ENCODE data around the gene KCNJ10. TPM values are rescaled to one million over a fixed set of nuclear protein-coding genes. Genes with fewer than 3 reads are reported as not detected.

The KCNJ10 gene
- total RNA-seq, 1 experiment from 2014 or later = 1.4 TPM

DNA sequence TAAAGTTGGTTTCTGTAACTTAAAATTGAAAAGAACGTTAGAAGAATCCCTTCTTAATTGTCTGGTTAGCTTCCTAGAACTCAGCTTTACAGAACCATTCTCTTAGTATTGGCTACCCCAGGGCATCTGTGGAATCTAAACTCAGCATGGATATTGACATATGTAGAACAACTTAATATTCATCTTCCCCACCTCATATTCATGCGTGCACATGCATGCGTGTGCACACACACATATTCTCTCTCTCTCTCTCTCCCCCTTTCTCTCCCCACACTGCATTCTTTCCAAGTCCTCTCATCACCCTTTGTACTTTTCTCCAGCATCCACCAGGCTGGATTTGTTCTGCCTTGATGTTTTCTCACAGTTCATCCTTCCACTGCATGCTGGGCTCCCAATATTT is 51.6 kb downstream of the KCNJ10 start:
- H3K27me3 Mint-ChIP-seq (ENCODE audit: low read depth) = peaks cover 10% of the 10 kb centered on the region
- CTCF ChIA-PET = interaction anchor here (1.3 to 3.4 kb wide), 3 partner anchors 11 to 215 kb away, joined by 3 to 31 read pairs (median 5); no protein-coding TSS in a partner anchor
- no peak for DNase-seq (ENCODE audit: low spot score)
- no peaks in the 10 kb centered on the region for H3K36me3 Mint-ChIP-seq
- no peaks in the 10 kb centered on the region for H3K4me1 Mint-ChIP-seq
- POLR2A ChIA-PET = no interaction called here
- H3K4me3 Mint-ChIP-seq = no peak overlapping the region
- H3K27ac Mint-ChIP-seq = no peak overlapping the region
- no peak for ATAC-seq
- H3K9me3 Mint-ChIP-seq = no peaks in the 10 kb centered on the region
- TF ChIP-seq AFF4 (CRISPR knock-in tag; IDR thresholded peaks at IDR 0.05; ENCODE audit: borderline replicate concordance) = no peak
- no peak for TF ChIP-seq ZNF425 (CRISPR knock-in tag; conservative IDR thresholded peaks at IDR 0.05)
- TF ChIP-seq NR3C1 (CRISPR knock-in tag; conservative IDR thresholded peaks at IDR 0.05; ENCODE audit: low read depth) = no peak
- no peak for TF ChIP-seq ATF2 (CRISPR knock-in tag; IDR thresholded peaks at IDR 0.05; ENCODE audit: borderline replicate concordance, low read depth)
- TF ChIP-seq CREB1 (CRISPR knock-in tag; IDR thresholded peaks at IDR 0.05) = no peak
- no peak for TF ChIP-seq MXD4 (CRISPR knock-in tag; IDR thresholded peaks at IDR 0.05; ENCODE audit: borderline replicate concordance)
- TF ChIP-seq ERG (CRISPR knock-in tag; IDR thresholded peaks at IDR 0.05) = no peak
- no peak for TF ChIP-seq JAZF1 (CRISPR knock-in tag; IDR thresholded peaks at IDR 0.05)
- TF ChIP-seq TP53 (CRISPR knock-in tag; IDR thresholded peaks at IDR 0.05) = no peak
- TF ChIP-seq ZNF219 (CRISPR knock-in tag; IDR thresholded peaks at IDR 0.05; ENCODE audit: borderline replicate concordance) = no peak
- TF ChIP-seq, protein P1, sequence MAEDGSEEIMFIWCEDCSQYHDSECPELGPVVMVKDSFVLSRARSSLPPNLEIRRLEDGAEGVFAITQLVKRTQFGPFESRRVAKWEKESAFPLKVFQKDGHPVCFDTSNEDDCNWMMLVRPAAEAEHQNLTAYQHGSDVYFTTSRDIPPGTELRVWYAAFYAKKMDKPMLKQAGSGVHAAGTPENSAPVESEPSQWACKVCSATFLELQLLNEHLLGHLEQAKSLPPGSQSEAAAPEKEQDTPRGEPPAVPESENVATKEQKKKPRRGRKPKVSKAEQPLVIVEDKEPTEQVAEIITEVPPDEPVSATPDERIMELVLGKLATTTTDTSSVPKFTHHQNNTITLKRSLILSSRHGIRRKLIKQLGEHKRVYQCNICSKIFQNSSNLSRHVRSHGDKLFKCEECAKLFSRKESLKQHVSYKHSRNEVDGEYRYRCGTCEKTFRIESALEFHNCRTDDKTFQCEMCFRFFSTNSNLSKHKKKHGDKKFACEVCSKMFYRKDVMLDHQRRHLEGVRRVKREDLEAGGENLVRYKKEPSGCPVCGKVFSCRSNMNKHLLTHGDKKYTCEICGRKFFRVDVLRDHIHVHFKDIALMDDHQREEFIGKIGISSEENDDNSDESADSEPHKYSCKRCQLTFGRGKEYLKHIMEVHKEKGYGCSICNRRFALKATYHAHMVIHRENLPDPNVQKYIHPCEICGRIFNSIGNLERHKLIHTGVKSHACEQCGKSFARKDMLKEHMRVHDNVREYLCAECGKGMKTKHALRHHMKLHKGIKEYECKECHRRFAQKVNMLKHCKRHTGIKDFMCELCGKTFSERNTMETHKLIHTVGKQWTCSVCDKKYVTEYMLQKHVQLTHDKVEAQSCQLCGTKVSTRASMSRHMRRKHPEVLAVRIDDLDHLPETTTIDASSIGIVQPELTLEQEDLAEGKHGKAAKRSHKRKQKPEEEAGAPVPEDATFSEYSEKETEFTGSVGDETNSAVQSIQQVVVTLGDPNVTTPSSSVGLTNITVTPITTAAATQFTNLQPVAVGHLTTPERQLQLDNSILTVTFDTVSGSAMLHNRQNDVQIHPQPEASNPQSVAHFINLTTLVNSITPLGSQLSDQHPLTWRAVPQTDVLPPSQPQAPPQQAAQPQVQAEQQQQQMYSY (CRISPR knock-in tag; IDR thresholded peaks at IDR 0.05) = no peak
- TF ChIP-seq ZNF423 (CRISPR knock-in tag; IDR thresholded peaks at IDR 0.05) = no peak
- TF ChIP-seq, protein P2, sequence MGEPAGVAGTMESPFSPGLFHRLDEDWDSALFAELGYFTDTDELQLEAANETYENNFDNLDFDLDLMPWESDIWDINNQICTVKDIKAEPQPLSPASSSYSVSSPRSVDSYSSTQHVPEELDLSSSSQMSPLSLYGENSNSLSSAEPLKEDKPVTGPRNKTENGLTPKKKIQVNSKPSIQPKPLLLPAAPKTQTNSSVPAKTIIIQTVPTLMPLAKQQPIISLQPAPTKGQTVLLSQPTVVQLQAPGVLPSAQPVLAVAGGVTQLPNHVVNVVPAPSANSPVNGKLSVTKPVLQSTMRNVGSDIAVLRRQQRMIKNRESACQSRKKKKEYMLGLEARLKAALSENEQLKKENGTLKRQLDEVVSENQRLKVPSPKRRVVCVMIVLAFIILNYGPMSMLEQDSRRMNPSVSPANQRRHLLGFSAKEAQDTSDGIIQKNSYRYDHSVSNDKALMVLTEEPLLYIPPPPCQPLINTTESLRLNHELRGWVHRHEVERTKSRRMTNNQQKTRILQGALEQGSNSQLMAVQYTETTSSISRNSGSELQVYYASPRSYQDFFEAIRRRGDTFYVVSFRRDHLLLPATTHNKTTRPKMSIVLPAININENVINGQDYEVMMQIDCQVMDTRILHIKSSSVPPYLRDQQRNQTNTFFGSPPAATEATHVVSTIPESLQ (CRISPR knock-in tag; IDR thresholded peaks at IDR 0.05) = no peak
- TF ChIP-seq GRHL2 (CRISPR knock-in tag; IDR thresholded peaks at IDR 0.05; ENCODE audit: insufficient replicate concordance, severe bottlenecking) = no peak
- no peak for TF ChIP-seq TEAD1 (CRISPR knock-in tag; IDR thresholded peaks at IDR 0.05)

Measured in WTC11 (cell line).